HCT116 (cell line): Measurements from ENCODE around the gene UCHL5.

Experiments
- CTCF ChIP-seq, 3 experiments: fragments of 200-600 bp in 1 of 3; sonication (generic) in 1 of 3; IDR thresholded peaks in 2 of 3; conservative IDR thresholded peaks in 1 of 3; 2 replicates each; pipeline ENCODE4 v1.5.1; 2012 to 2017; ENCODE audit warnings: low read depth in 2 of 3, low read length in 2 of 3, antibody characterized with exemption in 1 of 3, borderline replicate concordance in 1 of 3, control low read depth in 1 of 3, mild to moderate bottlenecking in 1 of 3, mixed read lengths in 1 of 3, mixed run types in 1 of 3, moderate library complexity in 1 of 3; ENCODE audit not compliant: insufficient read depth in 1 of 3
- JUND ChIP-seq: IDR thresholded peaks from 2 replicates; pipeline ENCODE4 v1.6.1; 2012
- POLR2A ChIP-seq: IDR thresholded peaks from 2 replicates; pipeline ENCODE4 v1.7.0; 2011; ENCODE audit warnings: borderline replicate concordance; ENCODE audit not compliant: insufficient read depth, insufficient read length; ENCODE audit errors: extremely low read depth
- POLR2AphosphoS5 ChIP-seq: IDR thresholded peaks from 2 replicates; pipeline ENCODE4 v1.6.1; 2011; ENCODE audit warnings: mild to moderate bottlenecking, low read depth, low read length, moderate library complexity
- SRF ChIP-seq: IDR thresholded peaks from 2 replicates; pipeline ENCODE4 v1.6.1; 2012; ENCODE audit warnings: low read depth

GRCh38 chr1:192993426-192994085 is 65.6 kb downstream of the UCHL5 start:
- TF ChIP-seq JUND: no peak
- no peak for TF ChIP-seq SRF
- TF ChIP-seq CTCF (IDR thresholded peaks at IDR 0.05 in 2 of 3, conservative IDR thresholded peaks at IDR 0.05 in 1 of 3; ENCODE audit: borderline replicate concordance in 1 of 3, insufficient read depth in 1 of 3, low read depth in 2 of 3, low read length in 2 of 3): no peak
- no peak for TF ChIP-seq POLR2A
- TF ChIP-seq POLR2AphosphoS5: no peak
